Neutrophil (primary cell): Measurements from ENCODE around the gene MACIR.

Source experiments
- H3K27ac ChIP-seq: fragments of 200-600 bp; sonication (generic); 2 replicates; pipeline ENCODE4 v1.5.1; 2016; ENCODE audit warnings: mild to moderate bottlenecking, moderate library complexity
- H3K27me3 ChIP-seq: fragments of 200-600 bp; sonication (generic); 2 replicates; pipeline ENCODE4 v1.6.0; 2016; ENCODE audit warnings: mild to moderate bottlenecking
- H3K36me3 ChIP-seq: fragments of 200-600 bp; sonication (generic); 2 replicates; pipeline ENCODE4 v1.5.1; 2017
- H3K4me1 ChIP-seq, 2 experiments: fragments of 200-600 bp in 1 of 2; sonication (generic) in 1 of 2; 1 replicate in 1 of 2; 2 replicates in 1 of 2; pipeline versions ENCODE4 v1.5.1 to v1.6.1; 2013 to 2016; ENCODE audit warnings: low read depth in 1 of 2, low read length in 1 of 2, mild to moderate bottlenecking in 1 of 2, moderate library complexity in 1 of 2; ENCODE audit not compliant: control insufficient read depth in 1 of 2, insufficient read depth in 1 of 2
- H3K4me3 ChIP-seq, 2 experiments: fragments of 200-600 bp in 1 of 2; sonication (generic) in 1 of 2; 1 replicate in 1 of 2; 2 replicates in 1 of 2; pipeline ENCODE4 v1.5.1; 2013 to 2016; ENCODE audit warnings: low read depth in 1 of 2, low read length in 1 of 2, mild to moderate bottlenecking in 1 of 2, moderate library complexity in 1 of 2
- H3K9me3 ChIP-seq: fragments of 200-600 bp; sonication (generic); 2 replicates; pipeline ENCODE4 v1.5.1; 2016
- CTCF ChIP-seq: fragments of 200-600 bp; sonication (generic); IDR thresholded peaks from 2 replicates; pipeline ENCODE4 v1.5.1; 2016; ENCODE audit warnings: antibody characterized with exemption

The MACIR gene

DNA sequence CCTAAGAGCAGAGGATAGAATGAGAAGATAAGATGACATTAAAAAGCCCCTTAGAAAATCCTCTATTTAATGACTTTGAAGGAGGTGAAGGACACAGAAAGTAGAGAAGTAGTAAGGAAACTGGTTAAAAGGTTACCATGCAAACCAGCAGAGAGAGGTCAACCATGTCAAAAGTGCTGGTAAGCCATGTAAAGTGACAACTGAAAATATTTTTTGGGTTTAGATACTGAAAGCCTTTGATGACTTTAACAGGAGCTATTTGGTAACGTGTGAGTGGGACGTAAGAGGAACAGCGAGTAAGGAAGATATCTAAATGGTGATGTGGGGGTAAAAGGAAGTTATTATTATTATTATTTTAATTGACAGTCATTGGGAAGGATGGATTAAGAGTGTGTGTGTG, 56.9 kb downstream of the MACIR start:
- Histone ChIP-seq H3K4me3 (no peak overlapping the region), H3K9me3 (no peaks in the 10 kb centered on the region), H3K27ac (no peak overlapping the region), H3K36me3 (no peaks in the 10 kb centered on the region), H3K4me1 (no peaks in the 10 kb centered on the region), H3K27me3 (peaks cover 7% of the 10 kb centered on the region)
- no peak for TF ChIP-seq CTCF

DNA sequence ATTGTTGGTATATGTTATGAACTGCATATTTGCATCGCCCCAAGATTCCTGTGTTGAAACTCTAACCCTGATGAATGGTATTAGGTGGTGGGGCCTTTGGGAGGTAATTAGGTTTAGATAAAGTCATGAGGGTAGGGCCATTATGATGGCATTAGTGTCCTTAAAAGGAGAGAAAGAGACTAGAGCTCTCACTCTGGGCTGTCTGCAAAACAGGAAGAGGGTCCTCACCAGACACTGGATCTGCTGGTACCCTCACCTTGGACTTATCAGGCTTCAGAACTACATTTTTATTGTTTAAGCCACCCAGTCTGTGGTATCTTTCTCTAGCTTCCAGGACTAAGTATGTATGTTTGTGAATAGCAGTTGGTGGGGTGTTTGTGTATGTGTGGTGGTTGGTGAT, 68.9 kb downstream of the MACIR start:
- Histone ChIP-seq H3K9me3 (no peaks in the 10 kb centered on the region), H3K27me3 (no peaks in the 10 kb centered on the region), H3K4me3 (no peak overlapping the region), H3K36me3 (no peaks in the 10 kb centered on the region), H3K4me1 (no peaks in the 10 kb centered on the region), H3K27ac (no peak overlapping the region)
- TF ChIP-seq CTCF: no peak

GRCh38 chr5:103327893-103328292, 69.3 kb downstream of the MACIR start:
- Histone ChIP-seq H3K9me3 (no peaks in the 10 kb centered on the region), H3K27ac (no peak overlapping the region), H3K27me3 (no peaks in the 10 kb centered on the region), H3K4me1 (no peaks in the 10 kb centered on the region), H3K4me3 (no peak overlapping the region), H3K36me3 (no peaks in the 10 kb centered on the region)
- TF ChIP-seq CTCF: no peak
